Spinal cord (tissue), 10 donors: ENCODE measurements around the gene SLC2A9. TPM values are rescaled to one million over a fixed set of nuclear protein-coding genes. Genes with fewer than 3 reads are reported as not detected.

Experiments used
- DNase-seq, 6 donors: peaks; one replicate each; pipeline versions ENCODE4 v3.0.0 to v3.0.0-alpha.2; 2013 to 2015; ENCODE audit warnings: low spot score in 6 of 6, low read depth in 4 of 6
- H3K27ac ChIP-seq: one replicate; pipeline ENCODE4 v1.5.1; 2013; ENCODE audit warnings: low read depth, low read length, control low read depth
- H3K27me3 ChIP-seq: one replicate; pipeline ENCODE4 v1.6.1; 2013; ENCODE audit warnings: low read length; ENCODE audit not compliant: control insufficient read depth, insufficient read depth
- H3K36me3 ChIP-seq: one replicate; pipeline ENCODE4 v1.6.1; 2013; ENCODE audit warnings: low read length; ENCODE audit not compliant: control insufficient read depth, insufficient read depth
- H3K4me1 ChIP-seq: one replicate; pipeline ENCODE4 v1.6.1; 2013; ENCODE audit warnings: low read length; ENCODE audit not compliant: control insufficient read depth, insufficient read depth
- H3K4me3 ChIP-seq: one replicate; pipeline ENCODE4 v1.5.1; 2013; ENCODE audit warnings: low read depth, low read length, control low read depth
- H3K9me3 ChIP-seq: one replicate; pipeline ENCODE4 v1.6.1; 2013; ENCODE audit warnings: low read length; ENCODE audit not compliant: control insufficient read depth, insufficient read depth
- WGBS: methylation state at CpG from one replicate; pipeline ENCODE4 v1.1.5; 2013; ENCODE audit warnings: missing lambda C conversion rate; ENCODE audit not compliant: insufficient coverage; 5-methylcytosine and 5-hydroxymethylcytosine counted together
- polyA plus RNA-seq, 2 donors: library from polyadenylated mRNA; unstranded; fragments of 120-200 nt; gene quantifications; one replicate each; pipeline ENCODE4 v1.2.1, GENCODE V29; 2013; ENCODE audit not compliant: insufficient read length in 2 of 2
- total RNA-seq, 2 donors: library from RNA; depleted of rRNA in 1 of 2; stranded (reverse); fragments of 120-200 nt in 1 of 2; fragments of >200 nt in 1 of 2; gene quantifications; one replicate each; pipeline versions ENCODE4 v1.2.3 to v1.2.4, GENCODE V29; 2013 to 2014
- donor health status: healthy.

SLC2A9 gene
- total and polyA plus RNA-seq, 4 donors: 2.0 to 4.4 (median 3.7) TPM

DNA sequence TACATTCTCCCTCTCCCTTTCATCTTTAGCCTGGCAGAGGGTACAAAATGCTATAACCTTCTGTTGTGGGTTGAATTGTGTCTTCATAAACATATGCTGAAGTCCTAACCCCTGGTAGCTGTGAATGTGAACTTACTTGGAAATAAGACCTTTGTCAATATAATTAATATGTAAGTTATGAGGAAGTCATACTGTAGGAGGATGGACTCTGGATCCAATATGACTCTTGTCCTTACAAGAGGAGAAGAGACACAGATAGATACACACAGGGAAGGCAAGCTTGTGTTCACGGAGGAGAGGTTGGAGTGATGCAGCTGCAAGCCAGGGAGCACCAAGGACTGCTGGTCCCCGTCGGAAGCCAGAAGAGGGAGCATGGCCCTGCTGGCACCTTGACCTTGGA is 94.7 kb downstream of the SLC2A9 start:
- 96% methylated on average over 3 of the region's 3 CpGs for WGBS

DNA sequence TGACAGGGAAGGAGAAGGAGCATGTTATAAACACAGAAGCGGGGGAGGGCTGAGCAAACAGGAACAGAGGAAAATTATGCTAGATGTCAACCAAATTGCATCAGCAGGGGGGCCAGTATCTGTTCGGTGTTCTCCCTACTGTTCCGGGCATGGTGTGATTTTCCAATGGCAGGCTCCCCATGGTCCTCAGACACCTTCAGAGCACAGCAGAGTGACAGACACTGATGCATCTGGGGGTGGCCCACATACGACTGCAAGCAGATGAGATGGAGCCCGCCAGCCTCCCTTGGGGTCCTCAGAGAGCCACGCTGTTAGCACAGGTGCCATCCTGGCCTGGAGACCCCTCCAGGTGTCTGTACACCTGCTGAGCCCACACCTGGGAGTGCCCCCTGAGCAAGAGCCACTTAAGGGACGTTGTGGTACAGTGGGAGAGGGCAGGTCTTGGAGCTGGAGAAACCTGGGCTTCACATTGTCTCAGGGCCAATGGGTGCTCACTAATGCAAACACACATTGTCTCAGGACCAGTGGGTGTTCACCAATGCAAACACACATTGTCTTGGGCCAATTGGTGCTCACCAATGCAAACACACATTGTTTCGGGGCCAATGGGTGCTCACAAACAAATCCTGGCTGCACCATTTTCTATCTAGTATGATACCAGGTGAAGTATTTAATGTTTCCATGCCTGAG is 95.4 kb downstream of the SLC2A9 start:
- H3K4me3 ChIP-seq: no peak overlapping the region
- no peaks in the 10 kb centered on the region for H3K4me1 ChIP-seq
- H3K9me3 ChIP-seq: no peaks in the 10 kb centered on the region
- H3K27ac ChIP-seq: no peak overlapping the region
- 78% methylated on average over 7 of the region's 8 CpGs for WGBS
- DNase-seq: peak in 1 of 6 donors; percentile 41
- no peaks in the 10 kb centered on the region for H3K27me3 ChIP-seq
- no peaks in the 10 kb centered on the region for H3K36me3 ChIP-seq

More for the DNA sequence above, 94.7 kb downstream of the SLC2A9 start:
- Histone ChIP-seq H3K27me3 (no peaks in the 10 kb centered on the region), H3K9me3 (no peaks in the 10 kb centered on the region), H3K4me1 (no peaks in the 10 kb centered on the region), H3K27ac (no peak overlapping the region), H3K36me3 (no peaks in the 10 kb centered on the region), H3K4me3 (no peak overlapping the region)
- no peak for DNase-seq

DNA sequence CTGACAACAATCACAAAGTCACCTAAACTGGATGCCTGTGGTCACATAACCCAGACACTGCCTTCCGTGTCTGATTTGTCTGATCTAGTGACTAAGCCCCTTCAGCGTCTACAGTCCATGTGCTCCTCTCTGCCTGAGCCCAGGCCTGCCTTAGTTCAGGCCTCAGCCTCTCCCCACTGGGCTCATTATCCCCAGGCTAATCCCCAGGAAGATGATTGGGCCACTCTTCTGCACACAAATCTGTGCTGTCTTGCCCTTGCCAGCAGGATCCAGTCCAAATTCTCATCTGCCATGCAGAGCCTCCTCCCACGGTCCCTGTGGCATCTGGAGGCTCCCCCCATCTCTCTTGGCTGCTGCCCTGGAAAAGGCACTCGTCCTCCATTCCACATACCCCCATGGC is 96.5 kb downstream of the SLC2A9 start:
- Histone ChIP-seq H3K9me3 (no peaks in the 10 kb centered on the region), H3K4me3 (no peak overlapping the region), H3K36me3 (no peaks in the 10 kb centered on the region), H3K4me1 (no peaks in the 10 kb centered on the region), H3K27ac (no peak overlapping the region), H3K27me3 (no peaks in the 10 kb centered on the region)
- peak in 1 of 6 donors; percentile 24 for DNase-seq
- 60% methylated on average over 4 of the region's 4 CpGs for WGBS

DNA sequence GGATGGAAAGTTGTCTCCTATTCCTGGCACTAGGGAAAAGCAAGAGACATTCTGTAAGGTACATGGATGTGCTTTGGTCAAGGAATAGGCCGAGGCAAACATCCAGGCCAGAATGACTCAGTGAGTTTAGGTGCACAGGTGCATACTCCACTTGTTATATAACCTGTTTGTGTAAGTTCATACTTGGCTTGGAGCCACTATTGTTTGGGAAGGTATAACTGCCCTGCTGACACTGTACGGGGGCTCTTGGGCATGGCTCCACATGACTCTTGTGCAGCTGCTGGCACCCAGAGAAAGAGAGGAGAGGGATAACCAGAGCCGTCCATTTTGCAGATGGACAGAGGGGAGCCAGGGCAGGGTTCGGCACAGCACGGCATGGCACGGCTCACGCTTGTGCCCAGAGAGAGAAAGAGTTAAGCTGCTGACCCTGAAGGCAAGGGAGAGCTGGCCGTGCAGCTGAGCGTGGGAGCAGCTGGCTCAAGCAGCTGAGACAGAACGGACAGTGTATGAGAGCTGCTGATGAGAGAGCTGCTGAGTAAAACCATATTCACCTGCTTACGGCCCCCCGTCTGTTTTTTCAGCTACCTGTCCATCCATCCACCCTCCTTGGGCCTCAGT is 98.0 kb downstream of the SLC2A9 start:
- Histone ChIP-seq H3K4me3 (no peak overlapping the region), H3K36me3 (no peaks in the 10 kb centered on the region), H3K27me3 (no peaks in the 10 kb centered on the region), H3K4me1 (no peaks in the 10 kb centered on the region), H3K9me3 (no peaks in the 10 kb centered on the region), H3K27ac (no peak overlapping the region)
- no peak for DNase-seq
- WGBS: 84% methylated on average over 10 of the region's 12 CpGs

GRCh38 chr4:9921326-9921725 is 100.0 kb downstream of the SLC2A9 start:
- Histone ChIP-seq H3K27ac (no peak overlapping the region), H3K36me3 (no peaks in the 10 kb centered on the region), H3K27me3 (no peaks in the 10 kb centered on the region), H3K4me3 (no peak overlapping the region), H3K9me3 (no peaks in the 10 kb centered on the region), H3K4me1 (no peaks in the 10 kb centered on the region)
- DNase-seq: peak in 1 of 6 donors; percentile 21
- 25% methylated on average over 2 of the region's 6 CpGs for WGBS

GRCh38 chr4:9920029-9920428 is 101.3 kb downstream of the SLC2A9 start:
- 90% methylated on average over 2 of the region's 2 CpGs for whole genome bisulfite sequencing
- DNase-seq: no peak
- Histone ChIP-seq H3K36me3 (no peaks in the 10 kb centered on the region), H3K27ac (no peak overlapping the region), H3K4me3 (no peak overlapping the region), H3K9me3 (no peaks in the 10 kb centered on the region), H3K27me3 (no peaks in the 10 kb centered on the region), H3K4me1 (no peaks in the 10 kb centered on the region)

DNA sequence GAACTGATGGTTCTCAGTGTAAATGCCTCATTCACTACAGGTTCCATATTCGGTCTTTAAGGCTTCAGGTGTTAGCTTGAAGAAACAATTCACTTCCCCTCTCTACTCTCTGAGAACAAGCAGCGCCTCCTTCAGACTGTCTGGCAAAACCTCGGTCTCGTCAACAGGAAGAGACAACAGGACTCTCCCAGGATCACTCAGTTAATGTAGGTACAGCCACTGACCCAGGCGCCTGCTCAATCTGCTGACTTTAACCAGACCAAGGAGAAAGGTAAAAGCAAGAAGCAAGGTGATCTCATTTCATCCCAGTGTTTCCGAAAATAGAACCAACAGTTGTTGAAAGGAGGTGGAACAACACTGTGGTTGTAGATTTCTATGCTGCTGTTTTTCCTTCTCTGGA is 102.2 kb downstream of the SLC2A9 start:
- H3K27me3 ChIP-seq: no peaks in the 10 kb centered on the region
- no peak overlapping the region for H3K4me3 ChIP-seq
- 76% methylated on average over 5 of the region's 6 CpGs for WGBS

DNA sequence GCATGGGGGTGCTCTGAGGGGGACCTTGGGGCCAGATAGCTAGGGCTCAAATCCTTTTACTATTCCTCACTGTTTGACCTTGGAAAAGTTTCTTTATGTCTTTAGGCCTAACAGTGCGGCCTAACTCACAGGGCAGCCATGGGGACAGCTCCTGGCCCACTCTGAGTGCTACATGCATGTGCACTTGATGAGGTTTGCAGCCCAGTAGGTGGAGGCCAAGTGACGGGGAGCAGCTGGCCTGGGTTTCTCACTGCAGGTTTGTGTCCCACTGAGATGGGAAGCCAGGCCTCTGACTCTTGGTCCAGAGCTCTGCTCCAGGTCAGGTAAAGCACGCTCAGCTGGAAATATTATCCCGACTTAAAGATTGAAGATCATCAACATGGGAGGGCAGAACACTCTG is 102.8 kb downstream of the SLC2A9 start:
- Histone ChIP-seq H3K27me3 (no peaks in the 10 kb centered on the region), H3K27ac (no peak overlapping the region), H3K4me3 (no peak overlapping the region), H3K4me1 (no peaks in the 10 kb centered on the region), H3K9me3 (no peaks in the 10 kb centered on the region), H3K36me3 (no peaks in the 10 kb centered on the region)
- 89% methylated on average over 4 of the region's 4 CpGs for WGBS
- DNase-seq: no peak

More for the DNA sequence above, 102.2 kb downstream of the SLC2A9 start:
- no peaks in the 10 kb centered on the region for H3K36me3 ChIP-seq
- H3K9me3 ChIP-seq: no peaks in the 10 kb centered on the region
- H3K27ac ChIP-seq: no peak overlapping the region
- H3K4me1 ChIP-seq: no peaks in the 10 kb centered on the region
- no peak for DNase-seq

DNA sequence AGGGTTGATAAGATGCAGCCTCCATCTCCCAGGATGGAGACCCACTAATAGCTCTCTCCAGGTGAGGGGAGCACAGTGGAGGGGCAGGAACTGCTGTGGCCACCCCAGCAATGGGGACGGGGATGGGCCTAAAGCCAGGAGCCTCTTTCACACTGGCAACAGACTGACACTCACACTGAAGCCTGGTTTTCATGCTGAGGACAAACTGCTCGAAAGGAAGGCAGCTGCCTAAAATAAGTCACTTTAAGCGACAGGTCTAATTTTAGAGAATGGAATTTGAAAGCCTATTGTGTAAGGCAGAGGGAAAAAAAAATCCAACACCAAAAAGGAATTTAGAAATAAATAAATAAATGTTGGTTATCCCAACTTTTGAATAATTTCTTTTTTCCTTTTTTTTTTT is 104.4 kb downstream of the SLC2A9 start:
- WGBS: 60% methylated on average over 1 of the region's 3 CpGs
- DNase-seq: no peak
- no peaks in the 10 kb centered on the region for H3K9me3 ChIP-seq
- no peaks in the 10 kb centered on the region for H3K4me1 ChIP-seq
- no peak overlapping the region for H3K27ac ChIP-seq
- no peaks in the 10 kb centered on the region for H3K36me3 ChIP-seq
- no peaks in the 10 kb centered on the region for H3K27me3 ChIP-seq
- no peak overlapping the region for H3K4me3 ChIP-seq

DNA sequence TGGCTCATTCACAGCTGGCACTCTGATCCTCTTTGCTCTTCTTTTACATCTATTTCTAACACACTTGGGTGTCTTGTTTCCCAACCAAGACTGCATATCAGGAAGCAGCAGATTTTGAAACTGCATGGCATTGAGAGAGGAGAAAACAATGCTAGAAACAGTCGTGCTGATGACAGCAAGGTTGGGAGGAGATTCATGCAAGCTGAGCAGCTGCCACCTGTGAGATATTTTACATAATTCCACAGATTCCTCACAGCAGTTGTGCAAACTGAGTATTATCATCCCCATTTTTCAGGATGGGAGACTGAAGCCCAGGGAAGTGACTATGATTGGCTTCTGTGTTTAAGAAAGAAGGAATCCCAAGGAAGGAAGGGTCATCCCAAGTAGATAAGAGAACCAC is 105.0 kb downstream of the SLC2A9 start:
- H3K27ac ChIP-seq: no peak overlapping the region
- H3K4me1 ChIP-seq: no peaks in the 10 kb centered on the region
- WGBS: no CpG with 5 or more reads among the region's 1 CpG
- H3K27me3 ChIP-seq: no peaks in the 10 kb centered on the region
- no peaks in the 10 kb centered on the region for H3K9me3 ChIP-seq
- H3K4me3 ChIP-seq: no peak overlapping the region
- no peak for DNase-seq
- no peaks in the 10 kb centered on the region for H3K36me3 ChIP-seq
